HCT116 (cell line): ENCODE measurements around the gene NUP133.

Experiments
- ATF3 ChIP-seq: IDR thresholded peaks from 2 replicates; pipeline ENCODE4 v1.6.1; 2012
- CEBPB ChIP-seq: IDR thresholded peaks from 2 replicates; pipeline ENCODE4 v1.6.1; 2012; ENCODE audit warnings: low read depth
- CTCF ChIP-seq, 3 experiments: fragments of 200-600 bp in 1 of 3; sonication (generic) in 1 of 3; IDR thresholded peaks in 2 of 3; conservative IDR thresholded peaks in 1 of 3; 2 replicates each; pipeline ENCODE4 v1.5.1; 2012 to 2017; ENCODE audit warnings: low read depth in 2 of 3, low read length in 2 of 3, antibody characterized with exemption in 1 of 3, borderline replicate concordance in 1 of 3, control low read depth in 1 of 3, mild to moderate bottlenecking in 1 of 3, mixed read lengths in 1 of 3, mixed run types in 1 of 3, moderate library complexity in 1 of 3; ENCODE audit not compliant: insufficient read depth in 1 of 3
- EZH2 ChIP-seq: fragments of 200-600 bp; sonication (generic); IDR thresholded peaks from 2 replicates; pipeline ENCODE4 v1.6.1; 2017; ENCODE audit warnings: antibody characterized with exemption, mixed run types
- EZH2phosphoT487 ChIP-seq: fragments of 200-600 bp; IDR thresholded peaks from 2 replicates; pipeline ENCODE4 v1.6.1; 2018; ENCODE audit warnings: antibody characterized with exemption, borderline replicate concordance
- MAX ChIP-seq: IDR thresholded peaks from 2 replicates; pipeline ENCODE4 v1.6.1; 2012
- POLR2A ChIP-seq: IDR thresholded peaks from 2 replicates; pipeline ENCODE4 v1.7.0; 2011; ENCODE audit warnings: borderline replicate concordance; ENCODE audit not compliant: insufficient read depth, insufficient read length; ENCODE audit errors: extremely low read depth
- POLR2AphosphoS5 ChIP-seq: IDR thresholded peaks from 2 replicates; pipeline ENCODE4 v1.6.1; 2011; ENCODE audit warnings: mild to moderate bottlenecking, low read depth, low read length, moderate library complexity
- RAD21 ChIP-seq: IDR thresholded peaks from 2 replicates; pipeline ENCODE4 v1.6.1; 2012; ENCODE audit warnings: low read depth, mild to moderate bottlenecking
- REST ChIP-seq: IDR thresholded peaks from 2 replicates; pipeline ENCODE4 v1.6.1; 2012; ENCODE audit warnings: low read depth
- SIN3A ChIP-seq: IDR thresholded peaks from 2 replicates; pipeline ENCODE4 v1.6.1; 2012; ENCODE audit warnings: low read depth
- ZBTB33 ChIP-seq: IDR thresholded peaks from 2 replicates; pipeline ENCODE4 v1.6.1; 2011; ENCODE audit warnings: mild to moderate bottlenecking, low read length, moderate library complexity; ENCODE audit not compliant: insufficient replicate concordance; ENCODE audit errors: extremely low read depth
- ZNF274 ChIP-seq: fragments of 200-500 bp; sonication (Bioruptor generic); IDR thresholded peaks from 2 replicates; pipeline ENCODE4 v1.6.1; 2014; ENCODE audit warnings: mild to moderate bottlenecking, low read depth, low read length, inconsistent platforms

- TF ChIP-seq RAD21: no peak
- no peak for TF ChIP-seq ZNF274
- no peak for TF ChIP-seq CTCF (IDR thresholded peaks at IDR 0.05 in 2 of 3, conservative IDR thresholded peaks at IDR 0.05 in 1 of 3; ENCODE audit: borderline replicate concordance in 1 of 3, insufficient read depth in 1 of 3, low read depth in 2 of 3, low read length in 2 of 3)
- TF ChIP-seq CEBPB: no peak
- no peak for TF ChIP-seq POLR2AphosphoS5
- no peak for TF ChIP-seq MAX
- no peak for TF ChIP-seq ZBTB33
- TF ChIP-seq EZH2phosphoT487: no peak
- no peak for TF ChIP-seq POLR2A
- no peak for TF ChIP-seq REST
- TF ChIP-seq EZH2: no peak
- TF ChIP-seq SIN3A: no peak
- no peak for TF ChIP-seq ATF3
These were observed 28.3 kb downstream of the NUP133 start for GRCh38 chr1:229479660-229480399.
